Measurements from ENCODE around the gene NINJ2.
A peak's percentile ranks its signal among the peaks of the same experiment; 100 is the strongest.
"Not testable (repeated sequence)": the region's sequence is repeated elsewhere in the genome, so short reads cannot be mapped to it uniquely, and the experiment has no call there.

NINJ2 gene

GRCh38 chr12:663293-663871, at the start of gene NINJ2:
NINJ2 (minus strand) TSS chr12:663445; CDS start chr12:663360, 85 bp downstream.
- no peak for DNase-seq

- no peak for DNase-seq
These were observed 49.1 kb upstream of the NINJ2 start for GRCh38 chr12:712172-712863.

GRCh38 chr12:709455-710020, 46.3 kb upstream of the NINJ2 start:
- no peak for DNase-seq

- not testable (repeated sequence) for DNase-seq
These were observed 44.8 kb upstream of the NINJ2 start for GRCh38 chr12:708084-708483.

- DNase-seq = no peak
These were observed 41.4 kb upstream of the NINJ2 start for GRCh38 chr12:704516-705242.

GRCh38 chr12:701896-702539, 38.8 kb upstream of the NINJ2 start:
- DNase-seq = no peak

GRCh38 chr12:700016-700415, 36.8 kb upstream of the NINJ2 start:
- DNase-seq = no peak

GRCh38 chr12:698222-698621, 35.0 kb upstream of the NINJ2 start:
- not testable (repeated sequence) for DNase-seq

GRCh38 chr12:697481-697880, 34.2 kb upstream of the NINJ2 start:
- DNase-seq = no peak

GRCh38 chr12:694734-695503, 31.7 kb upstream of the NINJ2 start:
- no peak for DNase-seq

GRCh38 chr12:693934-694533, 30.8 kb upstream of the NINJ2 start:
- no peak for DNase-seq

GRCh38 chr12:692274-692673, 29.0 kb upstream of the NINJ2 start:
- DNase-seq = no peak

- DNase-seq = no peak
These were observed 27.2 kb upstream of the NINJ2 start for GRCh38 chr12:690466-690865.

GRCh38 chr12:685388-685787, 22.1 kb upstream of the NINJ2 start:
- DNase-seq = peak; percentile 92

GRCh38 chr12:684416-684815, 21.2 kb upstream of the NINJ2 start:
- no peak for DNase-seq

GRCh38 chr12:681568-682256, 18.5 kb upstream of the NINJ2 start:
- no peak for DNase-seq

- no peak for DNase-seq
These were observed 15.8 kb upstream of the NINJ2 start for GRCh38 chr12:678747-679712.

GRCh38 chr12:675562-675961, 12.3 kb upstream of the NINJ2 start:
- DNase-seq = no peak

GRCh38 chr12:674272-674781, 11.1 kb upstream of the NINJ2 start:
- DNase-seq = peak; percentile 74

- DNase-seq = no peak
These were observed 10.6 kb upstream of the NINJ2 start for GRCh38 chr12:673849-674248.

All from CD4-positive, alpha-beta T cell treated with Interleukin-15 for 1 hour (primary cell).